ENCODE results near the gene SLC2A9.

Gene SLC2A9

DNA sequence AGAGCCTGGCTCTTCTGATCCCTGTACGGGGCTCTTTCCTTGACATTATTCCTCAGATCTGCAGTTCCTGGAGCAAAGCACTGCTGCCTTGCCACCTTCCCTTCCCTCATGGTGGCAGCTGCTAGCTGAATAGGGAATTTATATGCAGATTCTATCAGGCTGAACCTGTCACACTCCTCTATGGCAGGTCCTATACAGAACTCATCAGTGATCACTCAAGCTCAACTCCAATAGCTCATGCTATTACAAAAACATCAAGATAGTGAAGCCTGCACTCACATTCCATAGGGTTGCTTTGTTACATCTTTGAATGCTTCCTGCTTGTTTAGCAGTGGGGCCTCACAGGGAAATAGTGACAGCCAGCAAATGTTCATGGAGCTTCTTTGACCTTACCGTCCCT, 71.7 kb downstream of the SLC2A9 start:
- no peak for TF ChIP-seq FOXP2 (optimal IDR thresholded peaks at IDR 0.05; ENCODE audit: borderline replicate concordance, extremely low read depth, extremely low read length, insufficient read depth)
- TF ChIP-seq POLR2AphosphoS5 (IDR thresholded peaks at IDR 0.05; ENCODE audit: low read depth, low read length): no peak
- no peak for TF ChIP-seq SIN3A (IDR thresholded peaks at IDR 0.05; ENCODE audit: borderline replicate concordance, insufficient read depth, low read length)
- TF ChIP-seq TAF1 (IDR thresholded peaks at IDR 0.05; ENCODE audit: borderline replicate concordance, insufficient read depth, low read length): no peak
- TF ChIP-seq, protein P1, sequence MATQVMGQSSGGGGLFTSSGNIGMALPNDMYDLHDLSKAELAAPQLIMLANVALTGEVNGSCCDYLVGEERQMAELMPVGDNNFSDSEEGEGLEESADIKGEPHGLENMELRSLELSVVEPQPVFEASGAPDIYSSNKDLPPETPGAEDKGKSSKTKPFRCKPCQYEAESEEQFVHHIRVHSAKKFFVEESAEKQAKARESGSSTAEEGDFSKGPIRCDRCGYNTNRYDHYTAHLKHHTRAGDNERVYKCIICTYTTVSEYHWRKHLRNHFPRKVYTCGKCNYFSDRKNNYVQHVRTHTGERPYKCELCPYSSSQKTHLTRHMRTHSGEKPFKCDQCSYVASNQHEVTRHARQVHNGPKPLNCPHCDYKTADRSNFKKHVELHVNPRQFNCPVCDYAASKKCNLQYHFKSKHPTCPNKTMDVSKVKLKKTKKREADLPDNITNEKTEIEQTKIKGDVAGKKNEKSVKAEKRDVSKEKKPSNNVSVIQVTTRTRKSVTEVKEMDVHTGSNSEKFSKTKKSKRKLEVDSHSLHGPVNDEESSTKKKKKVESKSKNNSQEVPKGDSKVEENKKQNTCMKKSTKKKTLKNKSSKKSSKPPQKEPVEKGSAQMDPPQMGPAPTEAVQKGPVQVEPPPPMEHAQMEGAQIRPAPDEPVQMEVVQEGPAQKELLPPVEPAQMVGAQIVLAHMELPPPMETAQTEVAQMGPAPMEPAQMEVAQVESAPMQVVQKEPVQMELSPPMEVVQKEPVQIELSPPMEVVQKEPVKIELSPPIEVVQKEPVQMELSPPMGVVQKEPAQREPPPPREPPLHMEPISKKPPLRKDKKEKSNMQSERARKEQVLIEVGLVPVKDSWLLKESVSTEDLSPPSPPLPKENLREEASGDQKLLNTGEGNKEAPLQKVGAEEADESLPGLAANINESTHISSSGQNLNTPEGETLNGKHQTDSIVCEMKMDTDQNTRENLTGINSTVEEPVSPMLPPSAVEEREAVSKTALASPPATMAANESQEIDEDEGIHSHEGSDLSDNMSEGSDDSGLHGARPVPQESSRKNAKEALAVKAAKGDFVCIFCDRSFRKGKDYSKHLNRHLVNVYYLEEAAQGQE (IDR thresholded peaks at IDR 0.05; ENCODE audit: insufficient read depth in 1 of 2, low read depth in 2 of 2, low read length in 2 of 2): no peak

DNA sequence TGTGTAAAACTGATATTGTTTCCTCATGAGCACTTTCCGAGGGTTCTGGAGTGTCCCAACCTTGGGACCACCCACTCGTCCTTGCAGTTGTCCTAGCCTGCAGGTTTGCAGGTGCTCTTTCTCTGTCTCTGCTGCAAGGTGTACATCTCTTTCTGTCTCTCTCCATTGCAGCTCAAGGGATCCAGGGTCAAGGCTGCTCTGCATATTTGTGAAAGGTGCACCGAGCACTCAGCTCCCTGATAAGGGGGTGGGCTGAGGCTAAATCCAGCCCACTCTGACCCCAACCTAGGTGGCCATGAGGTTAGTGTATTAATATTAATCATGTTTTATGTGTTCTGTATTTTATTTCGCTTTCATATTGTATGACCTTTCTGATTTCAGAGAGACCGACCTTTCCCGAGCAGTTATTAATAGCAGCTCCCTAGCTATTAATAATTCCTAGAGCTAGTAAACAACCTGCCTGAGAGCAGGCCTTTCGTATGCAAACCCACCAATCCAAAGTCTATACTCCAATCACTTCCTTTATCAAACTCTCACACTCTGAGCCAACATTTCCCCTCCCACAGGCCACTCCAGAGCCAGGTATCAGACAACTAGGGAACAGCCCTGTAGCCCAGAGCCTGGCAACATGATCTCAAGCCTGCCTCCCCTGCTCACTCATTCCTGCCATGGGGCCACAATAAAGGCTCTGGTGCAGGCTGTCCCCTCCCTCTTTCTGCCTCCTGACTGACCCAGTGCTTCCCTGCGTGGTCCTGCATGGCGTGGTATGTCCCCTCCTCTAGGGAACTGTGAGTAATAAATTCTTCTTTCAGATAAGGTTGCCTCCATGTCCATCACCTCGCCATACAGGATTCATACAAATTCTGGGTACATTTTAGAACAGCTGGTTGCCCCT, 73.9 kb downstream of the SLC2A9 start:
- TF ChIP-seq POLR2AphosphoS5 (IDR thresholded peaks at IDR 0.05; ENCODE audit: low read depth, low read length): no peak
- no peak for TF ChIP-seq SIN3A (IDR thresholded peaks at IDR 0.05; ENCODE audit: borderline replicate concordance, insufficient read depth, low read length)
- no peak for TF ChIP-seq TAF1 (IDR thresholded peaks at IDR 0.05; ENCODE audit: borderline replicate concordance, insufficient read depth, low read length)
- TF ChIP-seq FOXP2 (optimal IDR thresholded peaks at IDR 0.05; ENCODE audit: borderline replicate concordance, extremely low read depth, extremely low read length, insufficient read depth): no peak

DNA sequence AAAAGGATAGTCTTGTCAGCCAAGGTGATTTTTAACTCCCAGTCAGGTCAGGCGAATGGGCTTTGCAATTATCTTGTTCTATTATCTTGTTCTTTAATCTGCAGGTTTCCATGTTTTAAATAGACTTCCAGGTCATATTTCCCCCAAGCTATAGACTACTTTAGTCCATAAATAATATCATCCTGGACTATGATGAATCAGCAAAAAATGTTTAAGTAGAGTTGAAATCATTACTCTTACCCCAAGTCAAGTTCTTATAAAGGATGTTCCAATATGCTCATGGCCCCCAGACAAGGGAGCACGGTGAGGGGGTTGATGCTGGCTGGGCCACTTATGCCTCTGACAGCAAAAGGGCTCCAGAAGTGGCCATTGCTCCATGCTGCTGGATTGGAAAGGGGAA, 75.1 kb downstream of the SLC2A9 start:
- TF ChIP-seq POLR2AphosphoS5 (IDR thresholded peaks at IDR 0.05; ENCODE audit: low read depth, low read length) (no peak), SIN3A (IDR thresholded peaks at IDR 0.05; ENCODE audit: borderline replicate concordance, insufficient read depth, low read length) (no peak), FOXP2 (optimal IDR thresholded peaks at IDR 0.05; ENCODE audit: borderline replicate concordance, extremely low read depth, extremely low read length, insufficient read depth) (no peak), TAF1 (IDR thresholded peaks at IDR 0.05; ENCODE audit: borderline replicate concordance, insufficient read depth, low read length) (no peak)
- TF ChIP-seq, protein P1 (IDR thresholded peaks at IDR 0.05; ENCODE audit: insufficient read depth in 1 of 2, low read depth in 2 of 2, low read length in 2 of 2): no peak

DNA sequence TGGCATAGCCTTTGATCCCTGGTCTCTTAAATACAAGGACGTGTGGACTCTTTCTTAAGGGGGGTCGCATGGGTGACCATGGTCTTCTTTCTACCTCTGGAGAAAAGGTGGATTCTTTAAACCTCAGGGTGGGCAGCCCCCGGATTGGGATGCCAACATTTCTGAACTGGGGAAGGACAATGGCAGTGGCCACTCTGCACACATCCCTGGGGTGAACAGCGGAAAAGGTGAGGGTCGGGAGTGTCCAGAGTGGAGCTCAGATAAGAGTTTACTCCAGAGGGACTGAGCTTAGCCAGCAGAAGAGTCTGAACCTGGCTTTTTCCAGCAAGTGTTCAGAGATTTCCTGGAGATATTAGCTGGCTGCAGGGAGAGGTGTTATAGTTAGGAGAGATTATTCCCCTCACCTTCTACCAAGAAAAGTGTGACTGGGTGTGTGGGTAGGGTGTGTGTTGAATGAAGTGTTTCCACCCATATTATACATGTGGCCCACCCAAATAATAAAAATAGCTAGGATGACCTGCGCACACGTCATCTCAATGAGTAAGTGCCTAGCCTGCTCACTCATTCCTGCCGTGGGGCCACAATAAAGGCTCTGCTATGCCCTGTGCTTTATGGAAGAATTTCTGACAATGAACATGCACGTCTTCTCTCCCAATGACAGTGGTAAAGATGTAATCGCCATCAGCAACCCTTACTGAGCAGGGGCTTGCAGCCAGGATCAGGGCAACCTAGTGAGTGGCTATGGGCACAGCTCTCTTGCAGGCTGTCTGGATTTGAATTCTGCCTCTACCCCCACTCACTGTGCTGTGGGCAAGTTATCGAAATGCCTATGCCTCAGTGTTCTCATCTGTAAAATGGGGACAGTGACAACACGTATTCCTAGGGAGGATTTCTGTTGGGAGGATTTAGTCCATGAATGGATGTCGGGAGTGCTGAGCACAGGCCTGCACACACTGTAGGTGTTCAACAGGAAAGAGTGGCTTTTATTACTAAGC, 76.6 kb downstream of the SLC2A9 start:
- TF ChIP-seq TAF1 (IDR thresholded peaks at IDR 0.05; ENCODE audit: borderline replicate concordance, insufficient read depth, low read length): no peak
- no peak for TF ChIP-seq SIN3A (IDR thresholded peaks at IDR 0.05; ENCODE audit: borderline replicate concordance, insufficient read depth, low read length)
- TF ChIP-seq, protein P1 (IDR thresholded peaks at IDR 0.05; ENCODE audit: insufficient read depth in 1 of 2, low read depth in 2 of 2, low read length in 2 of 2): no peak
- TF ChIP-seq FOXP2 (optimal IDR thresholded peaks at IDR 0.05; ENCODE audit: borderline replicate concordance, extremely low read depth, extremely low read length, insufficient read depth): no peak
- no peak for TF ChIP-seq POLR2AphosphoS5 (IDR thresholded peaks at IDR 0.05; ENCODE audit: low read depth, low read length)

DNA sequence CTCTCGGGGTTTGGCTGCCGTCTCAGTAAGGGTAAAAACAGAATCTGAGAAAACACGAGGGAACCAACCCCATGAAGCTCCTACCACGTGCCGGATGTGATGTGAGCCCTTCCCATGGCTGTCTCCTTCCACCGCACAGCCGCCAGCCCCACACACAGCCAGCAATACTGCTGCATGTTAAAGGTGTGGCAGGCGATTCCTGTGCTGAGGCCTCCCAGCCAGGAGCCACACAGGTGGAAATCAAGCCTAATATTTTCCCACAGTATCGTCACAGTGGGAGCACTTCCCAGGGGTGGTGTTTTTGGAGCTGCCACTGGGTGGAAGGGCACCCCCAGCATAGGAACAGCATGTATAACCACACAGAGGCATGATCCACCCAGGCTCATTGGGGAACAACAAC, 77.5 kb downstream of the SLC2A9 start:
- TF ChIP-seq SIN3A (IDR thresholded peaks at IDR 0.05; ENCODE audit: borderline replicate concordance, insufficient read depth, low read length) (no peak), POLR2AphosphoS5 (IDR thresholded peaks at IDR 0.05; ENCODE audit: low read depth, low read length) (no peak), FOXP2 (optimal IDR thresholded peaks at IDR 0.05; ENCODE audit: borderline replicate concordance, extremely low read depth, extremely low read length, insufficient read depth) (no peak), TAF1 (IDR thresholded peaks at IDR 0.05; ENCODE audit: borderline replicate concordance, insufficient read depth, low read length) (no peak)
- TF ChIP-seq, protein P1 (IDR thresholded peaks at IDR 0.05; ENCODE audit: insufficient read depth in 1 of 2, low read depth in 2 of 2, low read length in 2 of 2): no peak
